ENCODE results near the gene TMEM143. TPM values are rescaled to one million over a fixed set of nuclear protein-coding genes. Genes with fewer than 3 reads are reported as not detected.
A peak's percentile ranks its signal among the peaks of the same experiment; 100 is the strongest.
"Not testable (repeated sequence)": the region's sequence is repeated elsewhere in the genome, so short reads cannot be mapped to it uniquely, and the experiment has no call there.

The TMEM143 gene
- total RNA-seq, 1 experiment from 2014 or later = 6.6 TPM

DNA sequence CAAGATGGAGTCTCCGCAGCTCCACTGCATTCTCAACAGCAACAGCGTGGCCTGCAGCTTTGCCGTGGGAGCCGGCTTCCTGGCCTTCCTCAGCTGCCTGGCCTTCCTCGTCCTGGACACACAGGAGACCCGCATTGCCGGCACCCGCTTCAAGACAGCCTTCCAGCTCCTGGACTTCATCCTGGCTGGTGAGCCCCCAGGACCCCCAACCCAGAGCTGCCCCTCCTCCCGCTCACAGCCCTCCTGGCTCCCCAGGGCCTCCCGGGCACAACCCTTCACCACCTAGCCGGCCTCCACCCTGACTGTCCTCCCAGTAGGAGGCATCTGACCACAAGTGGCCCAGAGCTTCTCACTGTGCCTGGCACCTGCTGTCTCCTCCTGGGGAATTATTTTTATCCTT is 9.8 kb upstream of the TMEM143 start:
- in situ Hi-C loops (cut with HindIII; ENCODE audit: low pct_unique_long_range_greater_than_20kb, low sequenced_read_pairs) (no loop called here), intact Hi-C loops (cut with micrococcal nuclease; ENCODE audit: unreplicated experiment) (no loop called here)
- CTCF ChIA-PET = no interaction called here
- TF ChIP-seq CTCF (IDR thresholded peaks at IDR 0.05) (no peak), POLR2AphosphoS5 (IDR thresholded peaks at IDR 0.05; ENCODE audit: low read depth, low read length) (no peak), TCF7L2 (IDR thresholded peaks at IDR 0.05; ENCODE audit: low read depth, low read length) (no peak), SIN3A (IDR thresholded peaks at IDR 0.05; ENCODE audit: borderline replicate concordance, insufficient read depth, low read depth, low read length) (no peak)
- TF ChIP-seq, protein P1, sequence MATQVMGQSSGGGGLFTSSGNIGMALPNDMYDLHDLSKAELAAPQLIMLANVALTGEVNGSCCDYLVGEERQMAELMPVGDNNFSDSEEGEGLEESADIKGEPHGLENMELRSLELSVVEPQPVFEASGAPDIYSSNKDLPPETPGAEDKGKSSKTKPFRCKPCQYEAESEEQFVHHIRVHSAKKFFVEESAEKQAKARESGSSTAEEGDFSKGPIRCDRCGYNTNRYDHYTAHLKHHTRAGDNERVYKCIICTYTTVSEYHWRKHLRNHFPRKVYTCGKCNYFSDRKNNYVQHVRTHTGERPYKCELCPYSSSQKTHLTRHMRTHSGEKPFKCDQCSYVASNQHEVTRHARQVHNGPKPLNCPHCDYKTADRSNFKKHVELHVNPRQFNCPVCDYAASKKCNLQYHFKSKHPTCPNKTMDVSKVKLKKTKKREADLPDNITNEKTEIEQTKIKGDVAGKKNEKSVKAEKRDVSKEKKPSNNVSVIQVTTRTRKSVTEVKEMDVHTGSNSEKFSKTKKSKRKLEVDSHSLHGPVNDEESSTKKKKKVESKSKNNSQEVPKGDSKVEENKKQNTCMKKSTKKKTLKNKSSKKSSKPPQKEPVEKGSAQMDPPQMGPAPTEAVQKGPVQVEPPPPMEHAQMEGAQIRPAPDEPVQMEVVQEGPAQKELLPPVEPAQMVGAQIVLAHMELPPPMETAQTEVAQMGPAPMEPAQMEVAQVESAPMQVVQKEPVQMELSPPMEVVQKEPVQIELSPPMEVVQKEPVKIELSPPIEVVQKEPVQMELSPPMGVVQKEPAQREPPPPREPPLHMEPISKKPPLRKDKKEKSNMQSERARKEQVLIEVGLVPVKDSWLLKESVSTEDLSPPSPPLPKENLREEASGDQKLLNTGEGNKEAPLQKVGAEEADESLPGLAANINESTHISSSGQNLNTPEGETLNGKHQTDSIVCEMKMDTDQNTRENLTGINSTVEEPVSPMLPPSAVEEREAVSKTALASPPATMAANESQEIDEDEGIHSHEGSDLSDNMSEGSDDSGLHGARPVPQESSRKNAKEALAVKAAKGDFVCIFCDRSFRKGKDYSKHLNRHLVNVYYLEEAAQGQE (IDR thresholded peaks at IDR 0.05; ENCODE audit: insufficient read depth in 1 of 2, low read depth in 2 of 2, low read length in 1 of 2) = no peak
- DNase-seq (ENCODE audit: low read depth, low spot score) (no peak), ATAC-seq (0 out of 2 replicates have a peak, but pooled peaks have one; percentile 18)
- no peak overlapping the region for H3K4me3 ChIP-seq (ENCODE audit: low read depth in 2 of 2, low read length in 2 of 2)
- H3K9me3 ChIP-seq (ENCODE audit: control insufficient read depth, insufficient read depth, low read depth, low read length) = no peaks in the 10 kb centered on the region
- no peaks in the 10 kb centered on the region for H3K27me3 ChIP-seq (ENCODE audit: control insufficient read depth, insufficient read depth, low read length)
- POLR2A ChIA-PET = interaction anchor here (0.6 kb wide), 2 partner anchors 49 to 181 kb away, joined by 3 to 8 read pairs; no protein-coding TSS in a partner anchor
- no peaks in the 10 kb centered on the region for H3K4me1 ChIP-seq (ENCODE audit: control insufficient read depth, insufficient read depth, low read length)
- BruUV-seq (replicated peaks) = no TSS peak
- no peaks in the 10 kb centered on the region for H3K36me3 ChIP-seq (ENCODE audit: control insufficient read depth, insufficient read depth, low read length)
- no peak overlapping the region for H3K27ac ChIP-seq (ENCODE audit: low read length)

- no peaks in the 10 kb centered on the region for H3K27me3 ChIP-seq (ENCODE audit: control insufficient read depth, insufficient read depth, low read length)
- no peaks in the 10 kb centered on the region for H3K4me1 ChIP-seq (ENCODE audit: control insufficient read depth, insufficient read depth, low read length)
- intact Hi-C loops (cut with micrococcal nuclease; ENCODE audit: unreplicated experiment) = no loop called here
- ATAC-seq (peak; percentile 37; the same call in 1 of the 2 replicates), DNase-seq (ENCODE audit: low read depth, low spot score) (no peak)
- BruUV-seq (replicated peaks) = no TSS peak
- no peak overlapping the region for H3K4me3 ChIP-seq (ENCODE audit: low read depth in 2 of 2, low read length in 2 of 2)
- TF ChIP-seq POLR2AphosphoS5 (IDR thresholded peaks at IDR 0.05; ENCODE audit: low read depth, low read length) (no peak), TCF7L2 (IDR thresholded peaks at IDR 0.05; ENCODE audit: low read depth, low read length) (no peak), CTCF (IDR thresholded peaks at IDR 0.05) (no peak), SIN3A (IDR thresholded peaks at IDR 0.05; ENCODE audit: borderline replicate concordance, insufficient read depth, low read depth, low read length) (no peak)
- TF ChIP-seq, protein P1 (IDR thresholded peaks at IDR 0.05; ENCODE audit: insufficient read depth in 1 of 2, low read depth in 2 of 2, low read length in 1 of 2) = no peak
- ChIA-PET POLR2A (no interaction called here), CTCF (no interaction called here)
- H3K9me3 ChIP-seq (ENCODE audit: control insufficient read depth, insufficient read depth, low read depth, low read length) = no peaks in the 10 kb centered on the region
- in situ Hi-C loops (cut with HindIII; ENCODE audit: low pct_unique_long_range_greater_than_20kb, low sequenced_read_pairs) = no loop called here
- H3K27ac ChIP-seq (ENCODE audit: low read length) = no peak overlapping the region
- no peaks in the 10 kb centered on the region for H3K36me3 ChIP-seq (ENCODE audit: control insufficient read depth, insufficient read depth, low read length)
Measured at GRCh38 chr19:48372904-48373303, 9.2 kb upstream of the TMEM143 start.

DNA sequence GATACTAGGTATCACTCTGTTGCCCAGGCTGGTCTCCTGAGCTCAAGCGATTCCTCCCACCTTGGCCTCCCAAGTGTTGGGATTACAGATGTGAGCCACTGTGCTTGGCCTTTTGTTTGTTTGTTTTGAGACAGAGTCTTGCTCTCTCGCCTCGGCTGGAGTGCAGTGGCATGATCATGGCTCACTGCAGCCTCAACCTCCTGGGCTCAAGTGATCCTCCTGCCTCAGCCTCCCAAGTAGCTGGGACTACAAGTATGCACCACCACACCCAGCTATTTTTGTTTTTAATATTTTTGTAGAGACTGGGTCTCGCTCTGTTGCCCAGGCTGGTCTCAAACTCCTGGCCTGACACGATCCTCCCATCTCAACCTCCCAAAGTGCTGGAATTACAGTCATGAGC is 8.0 kb upstream of the TMEM143 start:
- H3K27me3 ChIP-seq (ENCODE audit: control insufficient read depth, insufficient read depth, low read length); H3K27ac ChIP-seq (ENCODE audit: low read length); H3K9me3 ChIP-seq (ENCODE audit: control insufficient read depth, insufficient read depth, low read depth, low read length); CTCF ChIA-PET; H3K4me1 ChIP-seq (ENCODE audit: control insufficient read depth, insufficient read depth, low read length); H3K36me3 ChIP-seq (ENCODE audit: control insufficient read depth, insufficient read depth, low read length); BruUV-seq (replicated peaks); ATAC-seq; DNase-seq (ENCODE audit: low read depth, low spot score); POLR2A ChIA-PET; H3K4me3 ChIP-seq (ENCODE audit: low read depth in 2 of 2, low read length in 2 of 2); intact Hi-C loops (cut with micrococcal nuclease; ENCODE audit: unreplicated experiment); in situ Hi-C loops (cut with HindIII; ENCODE audit: low pct_unique_long_range_greater_than_20kb, low sequenced_read_pairs): not testable (repeated sequence)
